DOHH2 (cell line): ENCODE measurements around the gene RPN1.
A peak's percentile ranks its signal among the peaks of the same experiment; 100 is the strongest.

Experiments
- EZH2phosphoT487 ChIP-seq: fragments of 200-600 bp; sonication (generic); IDR thresholded peaks from 2 replicates; pipeline ENCODE4 v1.6.1; 2017; ENCODE audit warnings: borderline replicate concordance, mild to moderate bottlenecking, antibody characterized with exemption, low read length, moderate library complexity, mixed read lengths
- TF ChIP-seq, protein P1 (sequence below): fragments of 200-600 bp; sonication (generic); IDR thresholded peaks from one replicate; pipeline ENCODE4 v1.5.1; 2014; ENCODE audit warnings: antibody characterized with exemption, mild to moderate bottlenecking, low read depth, low read length; ENCODE audit not compliant: poor library complexity, severe bottlenecking

DNA sequence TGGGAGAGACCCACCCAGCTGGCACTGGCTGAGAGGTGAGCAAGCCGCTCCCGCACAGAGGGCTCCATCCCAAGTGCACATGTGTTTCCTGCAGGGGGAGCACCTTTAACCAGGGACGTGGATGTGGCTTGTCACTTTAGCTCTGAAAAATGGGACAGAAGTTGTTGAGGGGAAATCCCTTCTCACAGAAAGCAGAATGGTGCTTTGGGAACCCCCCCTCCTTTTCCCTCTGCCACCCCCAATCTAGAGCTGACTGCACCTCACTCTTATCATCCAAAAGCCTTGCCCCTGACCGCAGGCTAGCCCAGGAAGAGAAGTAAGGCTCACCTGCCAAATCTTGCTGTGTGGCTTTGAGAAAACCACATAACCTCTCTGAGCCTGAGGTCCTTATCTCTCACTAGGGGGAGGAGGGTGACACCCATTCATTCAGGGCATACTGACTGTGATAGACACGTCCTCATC is 77.9 kb downstream of the RPN1 start:
- TF ChIP-seq, protein P1, sequence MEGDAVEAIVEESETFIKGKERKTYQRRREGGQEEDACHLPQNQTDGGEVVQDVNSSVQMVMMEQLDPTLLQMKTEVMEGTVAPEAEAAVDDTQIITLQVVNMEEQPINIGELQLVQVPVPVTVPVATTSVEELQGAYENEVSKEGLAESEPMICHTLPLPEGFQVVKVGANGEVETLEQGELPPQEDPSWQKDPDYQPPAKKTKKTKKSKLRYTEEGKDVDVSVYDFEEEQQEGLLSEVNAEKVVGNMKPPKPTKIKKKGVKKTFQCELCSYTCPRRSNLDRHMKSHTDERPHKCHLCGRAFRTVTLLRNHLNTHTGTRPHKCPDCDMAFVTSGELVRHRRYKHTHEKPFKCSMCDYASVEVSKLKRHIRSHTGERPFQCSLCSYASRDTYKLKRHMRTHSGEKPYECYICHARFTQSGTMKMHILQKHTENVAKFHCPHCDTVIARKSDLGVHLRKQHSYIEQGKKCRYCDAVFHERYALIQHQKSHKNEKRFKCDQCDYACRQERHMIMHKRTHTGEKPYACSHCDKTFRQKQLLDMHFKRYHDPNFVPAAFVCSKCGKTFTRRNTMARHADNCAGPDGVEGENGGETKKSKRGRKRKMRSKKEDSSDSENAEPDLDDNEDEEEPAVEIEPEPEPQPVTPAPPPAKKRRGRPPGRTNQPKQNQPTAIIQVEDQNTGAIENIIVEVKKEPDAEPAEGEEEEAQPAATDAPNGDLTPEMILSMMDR: peak; percentile 37
- TF ChIP-seq EZH2phosphoT487: no peak
